ENCODE results near the gene ACTN3.
A peak's percentile ranks its signal among the peaks of the same experiment; 100 is the strongest.

The ACTN3 gene

DNA sequence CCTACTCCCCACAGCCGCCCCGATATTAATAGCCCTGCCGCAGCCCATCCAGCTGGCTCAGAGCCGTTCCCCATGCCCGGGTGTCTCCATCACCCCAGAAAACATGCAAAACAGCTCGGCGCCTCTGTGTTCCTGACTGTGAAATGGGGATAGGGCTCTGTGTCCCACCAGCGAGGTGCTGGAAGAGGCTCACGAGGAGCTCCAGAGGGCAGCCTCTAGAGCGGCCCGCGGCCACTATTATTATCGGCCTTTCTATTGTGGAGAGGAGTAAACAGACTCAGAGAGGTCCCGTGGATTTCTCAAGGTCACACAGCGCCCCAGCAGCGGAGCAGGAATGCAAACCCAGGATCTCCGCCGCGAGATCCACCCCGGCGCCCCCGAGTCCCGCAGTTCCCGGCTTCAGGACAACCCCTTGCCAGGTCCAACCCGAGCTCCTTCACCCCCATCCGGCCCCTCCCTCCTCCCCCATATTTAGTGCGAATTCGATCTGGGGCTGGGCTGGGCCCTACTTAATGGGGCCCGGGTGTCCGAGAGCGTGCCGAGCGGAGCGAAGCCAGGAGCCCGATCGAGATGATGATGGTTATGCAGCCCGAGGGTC, at the start of gene ACTN3:
Gene ACTN3, plus strand, starts transcription at position 536 of the 598 bp plus-strand sequence. Its CDS starts 35 bp downstream, at position 571.
- peak within 1 kb of the TSS; percentile 68 for H3K27ac ChIP-seq
- H3K36me3 ChIP-seq, result no peaks in the 10 kb centered on the region
- H3K4me3 ChIP-seq (ENCODE audit: low read depth, low read length), result peak within 1 kb of the TSS; percentile 77
- DNase-seq, result no peak
- H3K9me3 ChIP-seq (ENCODE audit: severe bottlenecking), result no peaks in the 10 kb centered on the region
- H3K27me3 ChIP-seq (ENCODE audit: insufficient read depth, low read depth, severe bottlenecking), result no peaks in the 10 kb centered on the region
- TF ChIP-seq, protein P1, sequence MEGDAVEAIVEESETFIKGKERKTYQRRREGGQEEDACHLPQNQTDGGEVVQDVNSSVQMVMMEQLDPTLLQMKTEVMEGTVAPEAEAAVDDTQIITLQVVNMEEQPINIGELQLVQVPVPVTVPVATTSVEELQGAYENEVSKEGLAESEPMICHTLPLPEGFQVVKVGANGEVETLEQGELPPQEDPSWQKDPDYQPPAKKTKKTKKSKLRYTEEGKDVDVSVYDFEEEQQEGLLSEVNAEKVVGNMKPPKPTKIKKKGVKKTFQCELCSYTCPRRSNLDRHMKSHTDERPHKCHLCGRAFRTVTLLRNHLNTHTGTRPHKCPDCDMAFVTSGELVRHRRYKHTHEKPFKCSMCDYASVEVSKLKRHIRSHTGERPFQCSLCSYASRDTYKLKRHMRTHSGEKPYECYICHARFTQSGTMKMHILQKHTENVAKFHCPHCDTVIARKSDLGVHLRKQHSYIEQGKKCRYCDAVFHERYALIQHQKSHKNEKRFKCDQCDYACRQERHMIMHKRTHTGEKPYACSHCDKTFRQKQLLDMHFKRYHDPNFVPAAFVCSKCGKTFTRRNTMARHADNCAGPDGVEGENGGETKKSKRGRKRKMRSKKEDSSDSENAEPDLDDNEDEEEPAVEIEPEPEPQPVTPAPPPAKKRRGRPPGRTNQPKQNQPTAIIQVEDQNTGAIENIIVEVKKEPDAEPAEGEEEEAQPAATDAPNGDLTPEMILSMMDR (IDR thresholded peaks at IDR 0.05; ENCODE audit: low read depth, low read length), result no peak

DNA sequence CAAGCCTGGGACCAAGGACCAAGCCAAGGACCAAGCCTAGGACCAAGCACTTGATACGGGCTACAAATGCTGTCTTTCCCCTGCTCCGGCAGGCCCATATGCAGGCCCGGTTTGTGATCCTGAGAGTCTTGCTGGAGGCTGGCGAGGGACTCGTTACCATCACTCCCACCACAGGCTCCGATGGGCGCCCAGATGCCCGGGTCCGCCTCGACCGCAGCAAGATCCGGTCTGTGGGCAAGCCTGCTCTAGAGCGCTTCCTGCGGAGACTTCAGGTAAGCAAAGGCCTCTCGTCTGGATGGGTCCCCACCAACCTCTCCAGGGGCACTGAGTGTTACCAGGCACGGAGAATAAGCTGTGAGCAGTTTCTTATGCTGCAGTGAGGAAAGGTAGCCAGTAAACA, 49.5 kb upstream of the ACTN3 start:
- DNase-seq, result no peak
- Histone ChIP-seq H3K9me3 (ENCODE audit: severe bottlenecking) (no peaks in the 10 kb centered on the region), H3K4me3 (ENCODE audit: low read depth, low read length) (no peak overlapping the region), H3K27me3 (ENCODE audit: insufficient read depth, low read depth, severe bottlenecking) (no peaks in the 10 kb centered on the region), H3K27ac (no peak overlapping the region), H3K36me3 (peaks cover 61% of the 10 kb centered on the region)
- TF ChIP-seq, protein P1 (IDR thresholded peaks at IDR 0.05; ENCODE audit: low read depth, low read length), result no peak

DNA sequence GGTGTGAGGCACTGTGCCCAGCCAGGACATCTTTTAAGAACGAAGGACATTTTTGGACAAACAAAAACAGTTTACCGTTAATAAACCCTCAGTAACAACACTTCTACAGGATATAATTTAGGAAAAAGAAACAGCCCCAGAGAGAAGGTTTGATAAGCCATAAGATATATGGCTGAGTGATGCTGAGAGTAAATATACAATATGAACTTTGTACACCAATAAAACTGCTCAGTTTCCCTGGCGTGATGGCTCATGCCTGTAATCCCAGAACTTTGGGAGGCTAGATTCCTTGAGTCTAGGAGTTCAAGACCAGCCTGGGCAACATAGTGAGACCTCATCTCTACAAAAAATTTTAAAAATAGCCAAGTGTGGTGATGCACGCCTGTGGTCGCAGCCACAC, 48.2 kb upstream of the ACTN3 start:
- TF ChIP-seq, protein P1 (IDR thresholded peaks at IDR 0.05; ENCODE audit: low read depth, low read length), result no peak
- no peak overlapping the region for H3K4me3 ChIP-seq (ENCODE audit: low read depth, low read length)
- DNase-seq, result no peak
- H3K27ac ChIP-seq, result no peak overlapping the region
- H3K36me3 ChIP-seq, result peaks cover 52% of the 10 kb centered on the region
- H3K9me3 ChIP-seq (ENCODE audit: severe bottlenecking), result no peaks in the 10 kb centered on the region
- H3K27me3 ChIP-seq (ENCODE audit: insufficient read depth, low read depth, severe bottlenecking), result no peaks in the 10 kb centered on the region

DNA sequence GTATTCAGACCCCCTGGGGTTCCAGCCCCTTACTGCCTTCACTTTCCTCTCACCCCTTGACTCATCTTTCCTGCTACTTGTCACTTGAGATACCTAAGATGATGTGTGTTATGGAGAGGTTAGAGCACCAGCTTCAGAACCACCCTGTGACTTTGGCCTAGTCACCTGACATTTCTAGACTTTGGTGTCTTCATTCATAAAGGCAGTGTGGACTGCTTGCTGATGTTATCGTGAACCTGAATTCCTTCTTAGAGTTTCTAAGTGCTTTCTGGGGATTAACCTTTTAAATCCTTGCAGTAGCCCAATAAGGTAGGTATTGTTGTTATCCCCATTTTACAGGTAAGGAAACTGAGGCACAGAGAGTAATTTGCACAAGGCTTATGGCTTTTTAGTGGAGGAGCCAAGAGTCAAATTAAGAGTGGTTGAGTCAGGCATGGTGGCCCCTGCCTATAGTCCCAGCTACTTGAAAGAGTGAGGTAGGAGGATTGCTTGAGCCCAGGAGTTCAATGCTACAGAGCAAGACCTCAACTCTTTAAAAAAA, 41.4 kb upstream of the ACTN3 start:
- TF ChIP-seq, protein P1 (IDR thresholded peaks at IDR 0.05; ENCODE audit: low read depth, low read length), result no peak
- H3K36me3 ChIP-seq, result peaks cover 27% of the 10 kb centered on the region
- no peak overlapping the region for H3K27ac ChIP-seq
- DNase-seq, result no peak
- H3K27me3 ChIP-seq (ENCODE audit: insufficient read depth, low read depth, severe bottlenecking), result no peaks in the 10 kb centered on the region
- H3K4me3 ChIP-seq (ENCODE audit: low read depth, low read length), result no peak overlapping the region
- no peaks in the 10 kb centered on the region for H3K9me3 ChIP-seq (ENCODE audit: severe bottlenecking)

DNA sequence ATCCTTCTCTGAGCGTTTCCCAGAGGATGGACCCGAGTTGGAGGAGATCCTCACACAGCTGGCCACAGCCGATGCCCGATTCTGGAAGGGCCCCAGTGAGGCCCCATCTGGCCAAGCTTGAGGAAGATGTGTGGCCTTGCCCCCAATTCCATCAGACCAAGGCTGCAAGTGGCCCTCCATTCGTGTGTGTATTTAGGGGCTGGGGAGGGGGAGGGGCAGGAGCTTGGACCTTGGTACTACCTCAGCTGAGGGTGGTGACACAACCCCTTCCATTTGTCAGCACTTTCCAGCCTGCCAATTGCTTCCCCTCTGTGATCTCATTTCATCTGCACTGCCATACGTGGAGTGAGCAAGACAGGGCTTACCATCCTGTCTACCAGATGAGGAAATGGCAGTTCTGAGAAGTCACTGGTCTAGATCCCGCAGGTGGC, 37.6 kb upstream of the ACTN3 start:
- Histone ChIP-seq H3K27ac (no peak overlapping the region), H3K36me3 (peaks cover 49% of the 10 kb centered on the region), H3K9me3 (ENCODE audit: severe bottlenecking) (no peaks in the 10 kb centered on the region), H3K27me3 (ENCODE audit: insufficient read depth, low read depth, severe bottlenecking) (no peaks in the 10 kb centered on the region), H3K4me3 (ENCODE audit: low read depth, low read length) (no peak overlapping the region)
- no peak for DNase-seq
- TF ChIP-seq, protein P1 (IDR thresholded peaks at IDR 0.05; ENCODE audit: low read depth, low read length), result no peak

Measured in WERI-Rb-1 (cell line).